ENCODE results near the gene MYH3. TPM values are rescaled to one million over a fixed set of nuclear protein-coding genes. Genes with fewer than 3 reads are reported as not detected.
A peak's percentile ranks its signal among the peaks of the same experiment; 100 is the strongest.

MYH3 gene
- total RNA-seq, 1 donor from 2014 or later, result 1.5 TPM

DNA sequence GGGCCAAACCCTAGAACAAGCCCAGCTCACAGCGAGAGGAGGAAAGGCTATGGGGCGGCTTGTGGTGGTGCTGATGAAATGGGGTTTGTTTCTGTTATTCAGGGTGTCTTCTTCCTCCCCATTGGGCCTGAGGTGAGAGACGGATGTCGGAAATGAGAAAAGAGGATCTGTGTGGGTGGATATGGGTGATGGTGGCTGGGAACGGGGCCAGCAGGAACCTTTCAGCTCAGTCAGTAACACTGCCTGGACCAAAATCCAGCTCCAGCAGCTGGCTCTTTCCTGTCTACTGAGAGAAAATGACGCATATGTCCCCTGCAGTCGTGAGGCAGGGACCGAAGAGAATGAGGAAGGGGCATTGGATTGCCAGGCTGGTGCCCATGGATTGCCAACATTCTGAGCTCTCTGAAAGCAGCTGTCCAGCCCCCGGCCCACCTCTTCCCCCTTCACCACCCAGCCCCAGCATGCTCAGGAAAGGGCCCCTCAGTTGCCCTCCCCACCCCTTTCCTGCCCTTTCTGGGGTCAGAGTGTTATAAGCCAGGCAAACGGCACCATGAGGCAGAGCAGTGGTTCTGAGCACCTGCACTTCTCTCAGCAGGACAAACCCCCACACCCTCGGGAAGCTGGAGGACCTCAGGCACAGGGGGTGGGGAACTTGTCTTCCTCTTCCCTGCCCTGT, 4.0 kb downstream of the MYH3 start:
- no peak for DNase-seq (ENCODE audit: low spot score)
- intact Hi-C loops (cut with DNase I), result no loop called here

DNA sequence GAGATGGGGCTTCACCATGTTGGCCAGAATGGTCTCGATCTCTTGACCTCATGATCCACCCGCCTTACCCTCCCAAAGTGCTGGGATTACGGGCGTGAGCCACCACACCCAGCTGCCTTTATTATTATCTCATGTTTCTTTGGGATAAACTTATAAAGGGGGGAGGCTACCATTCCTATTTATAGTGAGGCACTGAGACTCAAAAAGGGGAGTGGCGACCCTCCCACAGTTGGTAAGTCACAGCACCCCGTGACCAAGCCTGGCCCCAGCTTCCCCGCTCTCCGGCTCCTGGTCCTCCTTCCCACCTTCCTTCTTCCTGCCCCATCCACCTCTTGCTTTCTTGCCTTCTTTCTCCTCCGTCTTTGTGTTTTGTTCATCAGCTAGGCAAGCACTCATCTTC, 5.2 kb downstream of the MYH3 start:
- no peak for DNase-seq (ENCODE audit: low spot score)
- intact Hi-C loops (cut with DNase I), result no loop called here

DNA sequence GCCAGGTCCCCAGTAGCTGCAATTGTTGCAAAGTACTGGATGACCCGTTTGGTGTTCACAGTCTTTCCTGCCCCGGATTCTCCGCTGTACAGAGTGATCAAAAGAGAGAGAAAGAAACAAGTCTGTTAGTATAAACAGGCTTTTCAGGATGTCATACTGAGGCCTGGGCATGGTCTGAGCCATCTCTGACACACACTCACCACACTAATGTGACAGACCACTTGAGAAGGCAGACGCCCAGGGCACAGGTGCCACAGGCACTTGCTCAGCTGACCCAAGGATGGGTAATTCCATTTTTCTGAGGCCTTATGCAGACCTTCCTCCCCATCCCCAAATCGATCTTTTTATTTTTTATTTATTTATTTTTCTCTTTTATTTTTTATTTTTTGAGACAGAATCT, 7.5 kb downstream of the MYH3 start:
- intact Hi-C loops (cut with DNase I), result loop anchor here (5.0 kb wide), 1 partner anchor 198 kb away; no protein-coding TSS in a partner anchor

DNA sequence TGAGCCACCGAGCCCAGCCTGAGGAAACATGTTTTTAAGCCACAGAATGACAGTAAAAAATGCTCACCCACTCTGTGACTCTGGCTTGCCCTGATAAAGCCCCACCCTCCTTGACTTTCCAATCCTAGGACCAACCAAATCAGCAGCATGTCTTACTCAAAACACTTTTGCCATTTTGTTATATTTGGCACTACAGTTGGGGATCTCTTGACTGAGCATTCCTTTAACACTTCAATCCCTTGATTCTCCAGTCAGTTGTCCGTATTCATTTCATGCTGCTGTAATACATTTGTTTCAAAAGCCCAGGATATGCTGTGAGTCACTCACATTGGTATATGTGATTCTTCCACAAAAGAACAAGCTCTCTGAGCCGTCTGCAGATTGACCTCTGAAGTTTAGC, 8.2 kb downstream of the MYH3 start:
- DNase-seq (ENCODE audit: low spot score), result no peak
- intact Hi-C loops (cut with DNase I), result loop anchor here (5.0 kb wide), 1 partner anchor 198 kb away; no protein-coding TSS in a partner anchor

More for the DNA sequence above, 7.5 kb downstream of the MYH3 start:
- DNase-seq (ENCODE audit: low spot score), result peak; percentile 3

DNA sequence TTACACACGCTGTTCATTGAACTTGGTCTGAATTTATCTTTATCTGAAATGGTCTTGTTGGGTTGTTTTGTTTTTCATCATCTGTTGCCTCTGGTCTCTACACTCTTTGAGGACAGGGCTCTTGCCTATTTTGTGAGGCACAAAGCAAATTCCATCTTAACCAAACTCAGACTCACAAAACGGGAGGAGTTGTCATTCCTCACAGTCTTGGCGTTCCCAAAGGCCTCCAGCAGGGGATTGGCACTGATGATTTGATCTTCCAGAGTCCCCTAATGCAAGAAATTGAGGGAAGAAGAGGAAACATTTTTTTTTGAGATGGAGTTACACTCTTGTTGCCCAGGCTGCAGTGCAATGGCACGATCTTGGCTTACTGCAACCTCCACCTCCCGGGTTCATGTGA, 8.7 kb downstream of the MYH3 start:
- DNase-seq (ENCODE audit: low spot score), result no peak
- intact Hi-C loops (cut with DNase I), result loop anchor here (5.0 kb wide), 1 partner anchor 199 kb away; no protein-coding TSS in a partner anchor

DNA sequence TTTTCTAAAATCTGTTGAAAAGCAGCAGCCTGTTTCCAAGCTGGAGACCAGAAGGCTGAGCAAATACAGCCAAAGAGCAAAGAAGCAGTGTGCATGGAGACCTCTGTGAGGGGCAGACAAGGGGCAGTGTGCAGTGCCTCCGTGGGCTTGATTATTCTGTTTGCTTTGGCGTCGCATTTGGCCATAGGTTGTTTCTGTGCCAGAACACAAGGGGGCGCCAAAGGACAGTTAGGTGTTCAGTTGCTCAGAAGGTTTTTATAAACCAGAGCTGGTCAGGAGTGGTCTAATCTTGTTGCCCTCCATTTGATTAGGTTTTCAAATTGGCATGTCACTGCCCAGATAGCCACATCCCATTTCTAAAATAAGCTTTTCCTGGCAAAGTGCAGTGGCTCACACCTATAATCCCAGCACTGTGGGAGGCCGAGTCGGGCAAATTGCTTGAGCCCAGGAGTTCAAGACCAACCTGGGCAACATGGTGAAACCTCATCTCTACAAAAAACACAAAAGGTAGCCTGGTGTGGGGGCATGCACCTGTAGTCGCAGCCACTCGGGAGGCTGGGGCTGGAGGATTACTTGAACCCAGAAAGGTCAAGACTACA, 10.6 kb downstream of the MYH3 start:
- DNase-seq (ENCODE audit: low spot score), result peak; percentile 77
- intact Hi-C loops (cut with DNase I), result loop anchor here (5.0 kb wide), 1 partner anchor 201 kb away; no protein-coding TSS in a partner anchor

DNA sequence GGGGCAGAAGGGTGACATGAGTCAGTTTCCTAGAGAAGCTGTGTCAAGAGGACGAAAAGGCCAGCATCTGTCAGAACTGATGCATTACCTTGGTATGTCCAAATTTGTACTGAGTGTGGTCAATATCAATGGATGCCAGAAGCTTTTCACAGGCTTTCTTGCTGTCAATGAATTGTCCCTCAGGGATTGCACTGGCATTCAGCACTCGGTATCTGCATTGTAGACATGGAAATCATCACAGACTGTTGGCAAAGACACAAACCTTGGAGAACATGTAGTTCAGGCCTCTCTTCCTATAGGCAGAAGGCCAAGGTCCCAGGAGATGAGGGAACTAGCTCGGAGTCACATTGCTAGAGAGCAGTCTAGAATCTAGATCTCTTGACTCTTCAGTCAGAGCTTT, 16.6 kb downstream of the MYH3 start:
- no peak for DNase-seq (ENCODE audit: low spot score)
- intact Hi-C loops (cut with DNase I), result no loop called here

DNA sequence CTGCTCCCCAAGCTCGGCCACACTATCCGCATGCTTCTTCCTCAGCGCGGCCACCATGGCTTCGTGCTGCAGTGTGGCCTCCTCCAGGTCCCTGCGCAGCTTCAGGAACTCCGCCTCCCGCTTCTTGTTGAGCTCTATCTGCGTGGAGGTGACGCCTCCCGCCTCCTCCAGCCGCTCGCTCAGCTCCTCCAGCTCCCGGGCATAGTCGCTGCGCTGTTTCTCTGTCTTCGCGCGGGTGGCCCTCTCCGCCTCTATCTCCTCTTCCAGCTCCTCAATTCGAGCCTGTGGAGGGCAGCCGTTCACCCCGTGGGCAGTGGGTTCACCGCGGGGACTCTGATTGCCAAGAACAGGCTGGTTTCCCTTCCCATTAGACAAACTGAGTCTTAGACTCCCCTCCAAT, 19.0 kb downstream of the MYH3 start:
- DNase-seq (ENCODE audit: low spot score), result no peak
- intact Hi-C loops (cut with DNase I), result no loop called here

DNA sequence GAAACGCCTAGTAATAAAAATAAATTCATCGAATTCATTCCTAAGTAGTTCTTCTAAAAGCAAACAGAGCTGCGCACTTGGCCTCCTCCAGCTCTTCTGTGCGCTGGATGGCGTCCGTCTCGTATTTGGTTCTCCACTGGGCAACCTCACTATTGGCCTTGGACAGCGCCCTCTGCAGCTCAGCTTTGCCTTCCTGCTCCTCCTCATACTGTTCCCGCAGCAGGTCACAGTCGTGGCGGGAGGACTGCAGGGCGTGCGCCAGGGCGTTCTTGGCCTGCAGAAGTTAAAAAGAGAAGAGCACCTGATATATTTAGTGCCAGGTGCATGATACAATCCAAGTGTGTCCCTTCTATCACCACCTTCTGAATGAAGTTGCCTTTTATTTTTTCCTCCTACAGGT, 21.8 kb downstream of the MYH3 start:
- no peak for DNase-seq (ENCODE audit: low spot score)
- intact Hi-C loops (cut with DNase I), result no loop called here

DNA sequence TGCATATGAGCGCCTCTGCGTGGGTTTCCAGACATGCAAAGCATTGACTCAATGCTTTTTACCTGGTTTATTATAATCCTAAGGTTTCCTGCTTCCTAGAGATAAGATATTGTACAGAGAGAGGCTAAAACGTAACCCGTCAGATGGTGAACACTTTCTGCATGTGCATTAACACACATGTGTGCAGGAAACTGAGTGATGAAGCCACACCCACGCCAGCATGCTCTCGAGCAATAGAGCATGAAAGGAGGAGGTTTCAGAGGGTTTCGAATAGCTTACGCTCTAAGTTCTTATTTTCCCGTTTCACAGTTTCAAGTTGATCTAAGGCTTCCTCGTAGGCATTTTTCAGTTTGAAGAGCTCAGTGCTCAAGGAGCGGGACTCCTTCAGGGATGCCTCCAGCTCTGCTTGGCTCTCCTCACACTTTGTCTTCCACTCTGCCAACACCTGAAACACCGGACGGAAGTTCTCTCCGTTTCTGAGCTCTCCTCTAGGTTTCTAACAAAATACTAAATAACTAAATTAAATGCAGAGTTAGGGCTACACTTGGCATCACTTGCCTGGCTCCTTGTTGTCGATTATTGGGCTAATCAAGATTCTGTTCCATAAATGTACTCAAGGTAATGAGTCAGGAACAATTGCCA, 23.2 kb downstream of the MYH3 start:
- no peak for DNase-seq (ENCODE audit: low spot score)
- intact Hi-C loops (cut with DNase I), result no loop called here

DNA sequence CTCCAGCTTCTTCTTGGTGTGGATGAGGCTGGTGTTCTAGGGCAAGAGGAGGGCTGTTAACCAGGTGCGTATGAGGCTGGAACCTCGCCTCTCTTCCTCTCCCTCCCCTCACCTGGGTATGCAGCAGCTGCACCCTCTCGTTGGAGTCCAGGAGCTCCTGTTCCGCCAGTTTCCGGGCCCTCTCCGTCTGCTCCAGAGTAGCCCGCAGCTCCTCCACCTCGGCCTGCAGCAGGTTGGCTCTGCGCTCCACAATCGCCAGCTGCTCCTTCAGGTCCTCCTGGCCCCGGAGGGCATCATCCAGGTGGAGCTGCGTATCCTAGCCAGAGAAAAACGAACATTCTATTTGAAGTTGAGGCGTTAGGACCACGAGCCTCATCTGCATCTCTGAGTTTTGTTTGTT, 25.4 kb downstream of the MYH3 start:
- intact Hi-C loops (cut with DNase I), result no loop called here
- no peak for DNase-seq (ENCODE audit: low spot score)

DNA sequence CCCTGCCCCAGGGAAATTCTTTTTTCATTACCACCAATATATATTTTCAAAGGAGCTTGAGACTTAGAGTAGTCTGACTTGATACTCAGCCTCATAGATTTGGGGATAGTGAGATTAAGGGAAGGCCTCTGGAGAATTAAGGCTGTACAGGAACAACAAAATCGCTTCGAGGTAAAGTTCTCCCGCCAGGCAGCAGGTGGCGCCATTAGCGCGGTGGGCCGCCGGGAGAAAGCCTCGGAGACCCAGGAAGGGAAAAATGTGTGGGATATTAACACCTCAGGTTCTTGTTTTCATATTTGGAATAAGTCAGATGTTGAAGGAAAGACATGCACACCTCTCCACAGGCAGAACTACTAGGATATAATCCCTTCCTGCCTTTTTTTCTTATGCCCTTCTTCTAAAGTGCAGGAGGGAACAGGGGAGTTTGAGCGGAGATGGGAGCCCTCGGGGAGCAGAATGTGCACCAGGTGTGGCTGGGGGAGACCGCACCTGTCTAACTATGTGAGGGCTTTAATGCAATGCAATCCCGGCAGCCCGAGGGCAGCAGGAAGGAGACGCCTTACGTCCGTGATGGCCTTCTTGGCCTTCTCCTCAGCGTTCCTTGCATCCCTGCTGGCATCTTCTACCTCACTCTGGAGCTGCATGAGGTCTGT, 25.9 kb downstream of the MYH3 start:
- no peak for DNase-seq (ENCODE audit: low spot score)
- intact Hi-C loops (cut with DNase I), result no loop called here

DNA sequence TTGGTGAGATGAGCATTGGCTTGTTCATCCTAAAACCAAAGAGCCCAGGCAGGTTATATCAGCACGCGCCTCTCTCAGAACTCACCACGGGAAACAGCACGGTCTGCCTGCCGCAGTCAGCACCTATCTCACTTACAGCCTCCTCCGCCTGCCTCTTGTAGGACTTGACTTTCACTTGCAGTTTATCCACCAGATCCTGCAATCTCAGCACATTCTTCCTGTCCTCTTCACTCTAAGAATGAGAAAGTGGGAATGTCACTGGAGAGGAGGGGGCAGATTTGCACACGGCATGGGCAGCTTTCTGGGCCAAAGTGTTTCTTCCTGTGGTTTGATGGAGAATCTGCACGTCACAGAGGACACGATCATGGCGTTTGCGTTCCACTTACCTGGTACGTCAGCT, 27.4 kb downstream of the MYH3 start:
- intact Hi-C loops (cut with DNase I), result no loop called here
- DNase-seq (ENCODE audit: low spot score), result no peak

DNA sequence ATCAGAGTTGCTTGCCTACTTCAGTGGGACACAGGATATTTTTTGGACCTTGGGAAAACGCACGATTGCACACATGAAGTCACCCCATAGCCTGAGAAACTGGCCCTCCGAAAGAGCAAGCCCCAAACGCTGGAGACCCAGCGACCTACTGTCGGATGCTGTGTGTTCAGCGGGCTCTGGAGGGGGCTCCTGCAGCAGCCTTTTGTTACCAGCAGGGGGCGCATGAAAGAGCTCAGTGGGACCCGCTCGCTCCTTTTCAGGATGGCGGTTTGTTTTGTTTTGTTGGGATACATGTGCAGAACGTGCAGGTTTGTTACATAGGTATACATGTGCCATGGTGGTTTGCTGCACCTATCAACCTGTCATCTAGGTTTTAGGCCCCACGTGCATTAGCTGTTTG, 28.4 kb downstream of the MYH3 start:
- DNase-seq (ENCODE audit: low spot score), result no peak
- intact Hi-C loops (cut with DNase I), result no loop called here

DNA sequence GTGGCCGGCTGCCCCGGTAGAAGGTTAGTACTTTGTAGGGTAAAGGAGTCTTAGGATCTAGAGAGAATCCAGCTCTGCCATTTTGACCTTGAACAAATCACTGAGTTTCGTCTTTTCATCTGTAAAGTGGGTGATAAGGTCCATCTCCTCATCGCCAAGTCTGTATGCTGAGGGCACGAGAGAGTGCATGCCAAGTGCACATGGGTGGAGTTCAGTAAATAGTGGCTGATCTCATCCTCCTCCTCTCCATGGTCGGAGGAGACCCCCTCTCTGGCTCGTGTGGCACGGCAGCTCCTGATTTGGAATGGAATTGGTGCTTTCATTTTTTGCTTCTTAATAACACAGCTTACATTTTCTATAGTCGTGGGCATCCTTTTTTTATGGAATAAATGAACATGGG, 30.7 kb downstream of the MYH3 start:
- intact Hi-C loops (cut with DNase I), result no loop called here
- DNase-seq (ENCODE audit: low spot score), result no peak

DNA sequence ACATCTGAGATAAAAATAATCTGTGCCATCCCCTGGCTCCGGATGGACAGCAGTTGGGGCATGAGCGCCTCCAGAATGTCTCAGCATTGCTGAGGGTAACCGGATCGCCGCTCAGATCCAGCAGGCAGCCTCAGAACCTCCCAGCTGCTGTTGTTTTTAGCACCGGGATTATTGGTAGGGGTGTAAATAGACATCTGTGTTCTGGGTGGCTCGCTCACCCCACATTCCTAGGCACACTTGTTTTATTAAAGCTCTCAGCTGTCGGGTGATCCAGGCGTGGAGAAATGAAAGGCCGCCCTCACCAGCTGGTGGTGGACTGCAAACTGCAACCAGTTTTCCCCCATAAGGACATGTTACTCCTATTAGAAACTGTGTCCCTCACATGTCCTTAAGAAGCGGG, 32.1 kb downstream of the MYH3 start:
- no peak for DNase-seq (ENCODE audit: low spot score)
- intact Hi-C loops (cut with DNase I), result no loop called here

DNA sequence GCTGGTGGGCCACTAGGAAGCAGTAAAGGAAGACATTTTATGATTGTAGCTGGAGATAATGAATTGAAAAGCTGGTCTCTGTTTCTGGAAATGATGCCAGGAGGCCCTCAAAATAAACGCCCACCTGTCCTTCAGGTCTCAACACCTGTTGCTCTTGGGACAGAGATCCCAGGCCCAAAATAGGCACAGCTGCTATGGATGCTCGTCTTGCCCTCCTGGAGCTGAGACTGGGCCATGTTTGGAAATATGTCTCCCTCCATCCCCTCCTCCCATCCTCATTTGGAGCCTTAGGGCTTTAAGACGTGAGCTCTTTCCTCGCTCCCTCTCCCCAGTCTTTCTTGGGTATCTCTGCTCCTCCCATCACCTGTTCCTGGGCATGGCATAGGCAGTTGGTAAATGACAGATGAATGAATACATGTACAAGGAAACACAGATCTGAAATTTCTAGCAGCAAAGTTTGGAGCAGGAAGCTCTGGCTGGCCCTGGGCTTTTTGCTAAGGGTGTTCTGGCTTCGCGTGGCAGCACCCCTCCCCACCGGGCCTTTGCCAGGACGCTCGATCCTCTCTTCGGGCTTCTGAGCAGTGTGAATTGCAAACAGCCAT, 33.3 kb downstream of the MYH3 start:
- DNase-seq (ENCODE audit: low spot score), result no peak
- intact Hi-C loops (cut with DNase I), result no loop called here

DNA sequence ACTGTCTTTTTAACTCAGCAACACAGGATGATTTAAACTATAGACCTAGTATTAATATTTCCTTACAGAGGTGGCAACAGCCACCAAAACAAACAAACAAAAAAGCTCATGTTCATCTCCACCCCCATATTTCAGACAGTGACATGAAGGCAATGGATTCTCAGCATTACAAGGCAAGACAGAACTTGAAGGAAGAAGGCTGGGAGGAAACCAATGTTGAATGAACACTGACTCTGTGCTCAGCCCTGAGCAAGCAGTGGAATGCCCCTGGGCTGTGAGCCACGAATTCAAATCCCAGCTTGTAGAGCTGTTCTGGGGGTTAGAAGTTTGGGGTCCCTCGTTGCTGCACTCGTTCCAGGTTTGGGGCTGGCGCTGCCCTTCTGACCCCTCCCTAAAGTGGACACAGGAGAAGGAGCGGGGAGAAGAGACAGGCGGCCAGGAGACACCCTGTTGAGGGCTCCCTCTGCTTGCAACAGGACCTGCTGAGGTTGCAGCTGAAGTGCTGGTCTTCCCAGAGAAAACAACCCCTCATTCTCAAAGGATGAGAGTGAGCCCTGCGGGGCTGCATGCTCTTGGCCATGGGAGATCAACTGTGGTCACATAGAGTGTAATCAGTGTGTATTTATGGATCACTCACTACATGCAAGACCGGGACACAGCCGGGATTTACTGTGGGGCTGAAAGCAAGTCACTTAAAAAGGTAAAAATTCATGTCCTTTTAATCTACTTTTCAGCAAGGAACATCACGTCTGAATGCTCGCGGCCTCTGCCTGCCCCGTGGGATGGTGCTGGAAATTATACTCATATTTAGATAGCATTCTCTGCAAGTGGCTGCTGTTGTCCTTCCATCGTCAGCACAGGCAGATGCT, 34.3 kb downstream of the MYH3 start:
- DNase-seq (ENCODE audit: low spot score), result no peak
- intact Hi-C loops (cut with DNase I), result no loop called here

DNA sequence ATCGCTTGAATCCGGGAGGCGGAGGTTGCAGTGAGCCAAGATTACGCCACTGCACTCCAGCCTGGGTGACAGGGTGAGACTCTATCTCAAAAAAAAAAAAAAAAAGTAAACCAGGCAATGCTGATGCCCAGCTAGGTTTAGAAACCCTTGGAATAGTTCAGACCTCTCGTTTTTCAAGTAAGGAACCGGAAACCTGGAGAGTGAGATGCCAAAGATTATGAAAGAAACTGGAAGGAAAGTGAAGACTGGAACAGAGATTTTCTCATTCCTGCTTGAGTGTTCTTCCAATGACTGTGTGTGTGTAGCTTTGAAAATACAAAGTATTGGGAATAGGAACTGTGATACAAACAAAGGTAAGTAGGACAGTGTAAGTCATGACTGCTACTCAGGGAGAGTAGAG, 35.7 kb downstream of the MYH3 start:
- no peak for DNase-seq (ENCODE audit: low spot score)
- intact Hi-C loops (cut with DNase I), result no loop called here

All from cardiac septum (tissue), 1 donor.